DOHH2 (cell line): Measurements from ENCODE around the gene LSM7.

Experiments used
- H3F3A ChIP-seq: fragments of 200-600 bp; sonication (generic), shearing (Covaris generic); 2 replicates; pipeline ENCODE4 v1.6.0; 2016; ENCODE audit warnings: antibody characterized with exemption, mild to moderate bottlenecking; ENCODE audit not compliant: control insufficient read depth, insufficient read depth
- H3K27ac ChIP-seq: fragments of 200-600 bp; sonication (generic); 2 replicates; pipeline ENCODE4 v1.5.1; 2014; ENCODE audit warnings: low read depth, mild to moderate bottlenecking, low read length, moderate library complexity
- H3K27me3 ChIP-seq: fragments of 200-600 bp; sonication (generic); 2 replicates; pipeline ENCODE4 v1.6.1; 2014; ENCODE audit warnings: mild to moderate bottlenecking, low read length, mixed read lengths; ENCODE audit not compliant: control insufficient read depth
- H3K36me3 ChIP-seq: fragments of 200-600 bp; sonication (generic); 2 replicates; pipeline ENCODE4 v1.6.1; 2014; ENCODE audit warnings: mild to moderate bottlenecking, low read length, moderate library complexity, mixed read lengths; ENCODE audit not compliant: control insufficient read depth
- H3K4me1 ChIP-seq: fragments of 200-600 bp; sonication (generic); 2 replicates; pipeline ENCODE4 v1.6.1; 2014; ENCODE audit warnings: mild to moderate bottlenecking, low read length, mixed read lengths; ENCODE audit not compliant: control insufficient read depth
- H3K4me2 ChIP-seq: fragments of 200-600 bp; sonication (generic); 2 replicates; pipeline ENCODE4 v1.6.0; 2014; ENCODE audit warnings: mild to moderate bottlenecking, low read length, moderate library complexity
- H3K4me3 ChIP-seq: fragments of 200-600 bp; sonication (generic); 2 replicates; pipeline ENCODE4 v1.5.1; 2014; ENCODE audit warnings: mild to moderate bottlenecking, low read length, mixed read lengths
- H3K79me2 ChIP-seq: fragments of 200-600 bp; sonication (generic); 2 replicates; pipeline ENCODE4 v1.6.1; 2014; ENCODE audit warnings: mild to moderate bottlenecking, low read length, mixed read lengths; ENCODE audit not compliant: control insufficient read depth
- H3K9me2 ChIP-seq: fragments of 200-600 bp; sonication (generic); replicated peaks from 2 replicates; pipeline ENCODE4 v1.6.1; 2014; ENCODE audit warnings: mild to moderate bottlenecking, low read length, mixed read lengths; ENCODE audit not compliant: control insufficient read depth
- H3K9me3 ChIP-seq: fragments of 200-600 bp; sonication (generic); 2 replicates; pipeline ENCODE4 v1.6.1; 2014; ENCODE audit warnings: antibody characterized with exemption, low read length, mixed read lengths; ENCODE audit not compliant: control insufficient read depth, insufficient read depth
- H4K20me1 ChIP-seq: fragments of 200-600 bp; sonication (generic); 2 replicates; pipeline ENCODE4 v1.6.0; 2014; ENCODE audit warnings: low read depth, mild to moderate bottlenecking, antibody characterized with exemption, low read length, moderate library complexity; ENCODE audit not compliant: control insufficient read depth, insufficient read depth
- CTCF ChIP-seq: fragments of 200-600 bp; sonication (generic); IDR thresholded peaks from one replicate; pipeline ENCODE4 v1.5.1; 2014; ENCODE audit warnings: antibody characterized with exemption, mild to moderate bottlenecking, low read depth, low read length; ENCODE audit not compliant: poor library complexity, severe bottlenecking
- EZH2phosphoT487 ChIP-seq: fragments of 200-600 bp; sonication (generic); IDR thresholded peaks from 2 replicates; pipeline ENCODE4 v1.6.1; 2017; ENCODE audit warnings: borderline replicate concordance, mild to moderate bottlenecking, antibody characterized with exemption, low read length, moderate library complexity, mixed read lengths

Gene LSM7

GRCh38 chr19:2276429-2276986 is 51.9 kb downstream of the LSM7 start:
- peaks cover 37% of the 10 kb centered on the region for H3K36me3 ChIP-seq
- peaks cover 23% of the 10 kb centered on the region for H3K4me1 ChIP-seq

GRCh38 chr19:2275588-2276428 is 52.6 kb downstream of the LSM7 start:
- Histone ChIP-seq H3K9me2 (no peaks in the 10 kb centered on the region), H3K4me1 (peaks cover 22% of the 10 kb centered on the region), H3K27ac (no peak overlapping the region), H3K36me3 (peaks cover 44% of the 10 kb centered on the region), H3K9me3 (no peaks in the 10 kb centered on the region), H3K79me2 (peaks cover 38% of the 10 kb centered on the region), H4K20me1 (peaks cover 16% of the 10 kb centered on the region), H3K4me3 (no peak overlapping the region), H3F3A (peaks cover 35% of the 10 kb centered on the region), H3K4me2 (no peak overlapping the region), H3K27me3 (no peaks in the 10 kb centered on the region)
- TF ChIP-seq EZH2phosphoT487 (no peak), CTCF (no peak)

More at GRCh38 chr19:2276429-2276986, 51.9 kb downstream of the LSM7 start:
- Histone ChIP-seq H3K4me3 (no peak overlapping the region), H3K27me3 (no peaks in the 10 kb centered on the region), H3K9me2 (no peaks in the 10 kb centered on the region), H3K9me3 (no peaks in the 10 kb centered on the region), H3K27ac (no peak overlapping the region), H3F3A (peaks cover 30% of the 10 kb centered on the region), H4K20me1 (peaks cover 10% of the 10 kb centered on the region), H3K79me2 (peaks cover 31% of the 10 kb centered on the region), H3K4me2 (no peak overlapping the region)
- TF ChIP-seq EZH2phosphoT487 (no peak), CTCF (no peak)

GRCh38 chr19:2274931-2275535 is 53.4 kb downstream of the LSM7 start:
- Histone ChIP-seq H3K27me3 (no peaks in the 10 kb centered on the region), H3K4me2 (no peak overlapping the region), H3F3A (peaks cover 35% of the 10 kb centered on the region), H3K36me3 (peaks cover 50% of the 10 kb centered on the region), H3K9me2 (no peaks in the 10 kb centered on the region), H3K4me3 (no peak overlapping the region), H3K27ac (no peak overlapping the region), H4K20me1 (peaks cover 18% of the 10 kb centered on the region), H3K79me2 (peaks cover 46% of the 10 kb centered on the region), H3K4me1 (peaks cover 22% of the 10 kb centered on the region), H3K9me3 (no peaks in the 10 kb centered on the region)
- no peak for TF ChIP-seq EZH2phosphoT487
- TF ChIP-seq CTCF = peak; percentile 43
